KMS-11 (cell line): ENCODE data around the gene CACNB2.

Experiments
- H2AFZ ChIP-seq: fragments of 200-600 bp; sonication (generic); 2 replicates; pipeline ENCODE4 v1.6.1; 2016; ENCODE audit warnings: antibody characterized with exemption, mixed run types, low read depth
- H3K27ac ChIP-seq: fragments of 200-600 bp; sonication (generic); 2 replicates; pipeline ENCODE4 v1.6.1; 2016; ENCODE audit warnings: mild to moderate bottlenecking, mixed run types
- H3K27me3 ChIP-seq: fragments of 200-600 bp; sonication (generic); 2 replicates; pipeline ENCODE4 v1.6.1; 2017; ENCODE audit warnings: mild to moderate bottlenecking, low read depth, mixed run types, moderate library complexity; ENCODE audit not compliant: insufficient read depth
- H3K36me3 ChIP-seq: fragments of 200-600 bp; sonication (generic); 2 replicates; pipeline ENCODE4 v1.6.1; 2017; ENCODE audit warnings: mild to moderate bottlenecking, mixed run types; ENCODE audit not compliant: insufficient read depth
- H3K4me1 ChIP-seq: fragments of 200-600 bp; sonication (generic); 2 replicates; pipeline ENCODE4 v1.6.1; 2016; ENCODE audit warnings: mild to moderate bottlenecking, low read depth, mixed run types; ENCODE audit not compliant: poor library complexity, severe bottlenecking
- H3K4me2 ChIP-seq: fragments of 200-600 bp; sonication (generic); 2 replicates; pipeline ENCODE4 v1.7.0; 2016; ENCODE audit warnings: mild to moderate bottlenecking, mixed run types
- H3K4me3 ChIP-seq: fragments of 200-600 bp; sonication (generic); IDR thresholded peaks from 2 replicates; pipeline ENCODE4 v1.6.1; 2017; ENCODE audit warnings: low read depth, low read length, mixed read lengths; ENCODE audit not compliant: insufficient read depth
- H3K79me2 ChIP-seq: fragments of 200-600 bp; sonication (generic); 2 replicates; pipeline ENCODE4 v1.6.1; 2016; ENCODE audit warnings: low read depth, mixed run types; ENCODE audit not compliant: insufficient read depth
- H3K9ac ChIP-seq: fragments of 200-600 bp; sonication (generic); 2 replicates; pipeline ENCODE4 v1.6.1; 2016; ENCODE audit warnings: mild to moderate bottlenecking, mixed run types
- H4K20me1 ChIP-seq: fragments of 200-600 bp; sonication (generic); 2 replicates; pipeline ENCODE4 v1.6.1; 2016; ENCODE audit warnings: mild to moderate bottlenecking, mixed run types; ENCODE audit not compliant: insufficient read depth
- CTCF ChIP-seq: fragments of 200-600 bp; sonication (generic); conservative IDR thresholded peaks from 2 replicates; pipeline ENCODE4 v1.6.1; 2017; ENCODE audit warnings: low read depth, mild to moderate bottlenecking, antibody characterized with exemption, low read length, moderate library complexity, mixed read lengths

Gene CACNB2

DNA sequence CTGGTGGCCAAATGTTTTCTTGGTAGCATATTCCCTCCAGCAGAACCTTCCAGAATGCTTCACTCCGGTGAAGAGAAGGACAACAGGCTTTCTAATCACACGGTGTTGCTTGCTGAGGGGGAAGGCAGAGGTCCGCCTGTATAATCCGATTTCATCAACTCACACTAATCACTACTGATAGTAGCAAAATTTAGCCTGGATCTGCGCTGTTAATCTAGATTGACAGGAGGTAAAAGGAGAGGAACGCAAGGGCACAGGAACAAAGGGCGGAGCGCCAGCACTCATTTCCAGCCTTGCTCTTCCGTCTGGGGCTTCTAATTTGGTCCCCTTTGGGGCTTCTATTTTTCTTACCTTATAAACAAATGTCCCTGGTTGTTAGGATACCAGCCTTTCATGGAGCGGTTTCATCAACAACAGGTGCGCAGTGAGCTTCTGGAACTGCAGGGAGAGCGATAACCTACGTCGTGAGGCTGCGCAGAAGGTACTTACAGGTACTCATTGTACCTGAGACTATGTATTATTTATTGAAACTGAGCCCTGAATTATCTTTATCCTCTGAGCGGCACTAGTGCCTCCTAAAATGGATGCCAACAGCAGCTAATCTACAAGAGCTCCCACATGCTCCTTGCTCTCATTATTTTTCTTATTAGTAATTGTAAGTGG, 150.6 kb downstream of the CACNB2 start:
- Histone ChIP-seq H3K4me3 (no peak overlapping the region), H3K36me3 (no peaks in the 10 kb centered on the region), H4K20me1 (no peaks in the 10 kb centered on the region), H3K27ac (no peak overlapping the region), H3K79me2 (no peaks in the 10 kb centered on the region), H3K9ac (no peak overlapping the region), H2AFZ (no peak overlapping the region), H3K4me1 (no peaks in the 10 kb centered on the region), H3K27me3 (no peaks in the 10 kb centered on the region), H3K4me2 (no peak overlapping the region)
- TF ChIP-seq CTCF = no peak

- Histone ChIP-seq H2AFZ (no peak overlapping the region), H3K4me2 (no peak overlapping the region)
- no peak for TF ChIP-seq CTCF
These were observed 153.6 kb downstream of the CACNB2 start for GRCh38 chr10:18293536-18294510.

DNA sequence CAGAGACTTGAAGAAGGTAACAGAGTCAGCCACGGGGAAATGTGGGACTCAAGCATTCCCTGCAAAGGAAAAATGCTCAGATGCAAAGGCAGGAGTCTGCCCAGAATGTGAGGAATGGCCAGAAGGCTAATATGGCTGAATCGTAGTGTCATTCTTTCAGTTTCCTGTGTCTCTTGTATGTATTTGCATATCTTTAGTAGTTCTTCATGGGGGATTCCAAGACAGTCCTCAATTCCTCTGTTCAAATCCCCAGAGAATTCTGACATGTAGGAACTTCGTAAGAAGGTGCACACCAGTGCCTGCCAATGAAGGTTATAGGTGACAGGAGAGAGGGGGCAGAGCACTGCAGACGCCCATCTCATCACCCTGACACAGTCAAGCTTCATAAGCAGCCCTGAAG, 154.4 kb downstream of the CACNB2 start:
- no peak overlapping the region for H3K4me2 ChIP-seq
- H3K4me3 ChIP-seq = no peak overlapping the region
- H3K79me2 ChIP-seq = no peaks in the 10 kb centered on the region
- no peaks in the 10 kb centered on the region for H3K36me3 ChIP-seq
- no peak for TF ChIP-seq CTCF
- no peak overlapping the region for H2AFZ ChIP-seq
- no peak overlapping the region for H3K27ac ChIP-seq
- H3K9ac ChIP-seq = no peak overlapping the region
- no peaks in the 10 kb centered on the region for H4K20me1 ChIP-seq
- H3K27me3 ChIP-seq = no peaks in the 10 kb centered on the region
- no peaks in the 10 kb centered on the region for H3K4me1 ChIP-seq

More at GRCh38 chr10:18293536-18294510, 153.6 kb downstream of the CACNB2 start:
- H3K27me3 ChIP-seq = no peaks in the 10 kb centered on the region
- H3K9ac ChIP-seq = no peak overlapping the region
- no peak overlapping the region for H3K27ac ChIP-seq
- no peaks in the 10 kb centered on the region for H3K4me1 ChIP-seq
- H4K20me1 ChIP-seq = no peaks in the 10 kb centered on the region
- H3K36me3 ChIP-seq = no peaks in the 10 kb centered on the region
- H3K79me2 ChIP-seq = no peaks in the 10 kb centered on the region
- no peak overlapping the region for H3K4me3 ChIP-seq

- no peaks in the 10 kb centered on the region for H3K79me2 ChIP-seq
- no peaks in the 10 kb centered on the region for H3K27me3 ChIP-seq
- H3K9ac ChIP-seq = no peak overlapping the region
- H3K4me1 ChIP-seq = no peaks in the 10 kb centered on the region
- no peaks in the 10 kb centered on the region for H4K20me1 ChIP-seq
- no peak overlapping the region for H3K4me2 ChIP-seq
- no peak overlapping the region for H3K4me3 ChIP-seq
- H3K27ac ChIP-seq = no peak overlapping the region
- H2AFZ ChIP-seq = no peak overlapping the region
- TF ChIP-seq CTCF = no peak
- H3K36me3 ChIP-seq = no peaks in the 10 kb centered on the region
These were observed 157.4 kb downstream of the CACNB2 start for GRCh38 chr10:18297659-18298058.
